ENCODE measurements around the gene AUTS2. TPM values are rescaled to one million over a fixed set of nuclear protein-coding genes. Genes with fewer than 3 reads are reported as not detected.

The AUTS2 gene
- total RNA-seq, 2 experiments from 2014 or later = 17.5 to 23.8 TPM

- no peak for DNase-seq
- POLR2A ChIA-PET = no interaction called here
- H3K36me3 Mint-ChIP-seq = no peaks in the 10 kb centered on the region
- peaks cover 5% of the 10 kb centered on the region for H3K27me3 Mint-ChIP-seq
- no peak overlapping the region for H3K4me3 Mint-ChIP-seq
- no peaks in the 10 kb centered on the region for H3K9me3 Mint-ChIP-seq
- H3K27ac Mint-ChIP-seq = no peak overlapping the region
- ATAC-seq (ENCODE audit: low read depth) = no peak
- no peaks in the 10 kb centered on the region for H3K4me1 Mint-ChIP-seq
Measured at GRCh38 chr7:70520611-70521010, 922.3 kb downstream of the AUTS2 start.

GRCh38 chr7:70523249-70523988 lies 925.1 kb downstream of the AUTS2 start:
- Mint-ChIP-seq H3K9me3 (no peaks in the 10 kb centered on the region), H3K36me3 (no peaks in the 10 kb centered on the region), H3K4me1 (no peaks in the 10 kb centered on the region), H3K27ac (no peak overlapping the region), H3K27me3 (no peaks in the 10 kb centered on the region), H3K4me3 (no peak overlapping the region)
- DNase-seq = no peak
- POLR2A ChIA-PET = no interaction called here
- no peak for ATAC-seq (ENCODE audit: low read depth)

- Mint-ChIP-seq H3K4me1 (no peaks in the 10 kb centered on the region), H3K27me3 (no peaks in the 10 kb centered on the region), H3K36me3 (no peaks in the 10 kb centered on the region), H3K4me3 (no peak overlapping the region), H3K27ac (no peak overlapping the region), H3K9me3 (no peaks in the 10 kb centered on the region)
- ATAC-seq (ENCODE audit: low read depth) (no peak), DNase-seq (no peak)
- POLR2A ChIA-PET = no interaction called here
Measured at GRCh38 chr7:70523989-70524351, 925.7 kb downstream of the AUTS2 start.

- DNase-seq (no peak), ATAC-seq (ENCODE audit: low read depth) (no peak)
Measured at GRCh38 chr7:70525991-70526390, 927.7 kb downstream of the AUTS2 start.

GRCh38 chr7:70527520-70528115 lies 929.3 kb downstream of the AUTS2 start:
- ATAC-seq (ENCODE audit: low read depth) = no peak
- H3K36me3 Mint-ChIP-seq = no peaks in the 10 kb centered on the region
- no peak overlapping the region for H3K4me3 Mint-ChIP-seq
- DNase-seq = no peak
- H3K27ac Mint-ChIP-seq = no peak overlapping the region
- POLR2A ChIA-PET = no interaction called here
- no peaks in the 10 kb centered on the region for H3K27me3 Mint-ChIP-seq
- no peaks in the 10 kb centered on the region for H3K9me3 Mint-ChIP-seq
- H3K4me1 Mint-ChIP-seq = no peaks in the 10 kb centered on the region

More at GRCh38 chr7:70525991-70526390, 927.7 kb downstream of the AUTS2 start:
- no peak overlapping the region for H3K27ac Mint-ChIP-seq
- H3K27me3 Mint-ChIP-seq = no peaks in the 10 kb centered on the region
- no peaks in the 10 kb centered on the region for H3K36me3 Mint-ChIP-seq
- no peak overlapping the region for H3K4me3 Mint-ChIP-seq
- H3K4me1 Mint-ChIP-seq = no peaks in the 10 kb centered on the region
- no peaks in the 10 kb centered on the region for H3K9me3 Mint-ChIP-seq
- POLR2A ChIA-PET = no interaction called here

- H3K27ac Mint-ChIP-seq = no peak overlapping the region
- peaks cover 2% of the 10 kb centered on the region for H3K9me3 Mint-ChIP-seq
Measured at GRCh38 chr7:70529436-70529835, 931.2 kb downstream of the AUTS2 start.

GRCh38 chr7:70529914-70530585 lies 931.8 kb downstream of the AUTS2 start:
- Mint-ChIP-seq H3K27ac (no peak overlapping the region), H3K4me1 (no peaks in the 10 kb centered on the region), H3K4me3 (no peak overlapping the region), H3K36me3 (no peaks in the 10 kb centered on the region), H3K9me3 (peaks cover 2% of the 10 kb centered on the region), H3K27me3 (no peaks in the 10 kb centered on the region)
- POLR2A ChIA-PET = no interaction called here
- DNase-seq (no peak), ATAC-seq (ENCODE audit: low read depth) (no peak)

More at GRCh38 chr7:70529436-70529835, 931.2 kb downstream of the AUTS2 start:
- no peak for ATAC-seq (ENCODE audit: low read depth)
- Mint-ChIP-seq H3K4me1 (no peaks in the 10 kb centered on the region), H3K36me3 (no peaks in the 10 kb centered on the region), H3K27me3 (no peaks in the 10 kb centered on the region), H3K4me3 (no peak overlapping the region)
- no peak for DNase-seq
- POLR2A ChIA-PET = no interaction called here

- Mint-ChIP-seq H3K27ac (no peak overlapping the region), H3K4me1 (no peaks in the 10 kb centered on the region), H3K36me3 (no peaks in the 10 kb centered on the region), H3K27me3 (no peaks in the 10 kb centered on the region), H3K9me3 (peaks cover 2% of the 10 kb centered on the region), H3K4me3 (no peak overlapping the region)
- ATAC-seq (ENCODE audit: low read depth) (no peak), DNase-seq (no peak)
- POLR2A ChIA-PET = no interaction called here
Measured at GRCh38 chr7:70533614-70534013, 935.3 kb downstream of the AUTS2 start.

- DNase-seq (no peak), ATAC-seq (ENCODE audit: low read depth) (no peak)
- Mint-ChIP-seq H3K4me1 (no peaks in the 10 kb centered on the region), H3K27me3 (no peaks in the 10 kb centered on the region), H3K36me3 (no peaks in the 10 kb centered on the region), H3K4me3 (no peak overlapping the region), H3K9me3 (no peaks in the 10 kb centered on the region), H3K27ac (no peak overlapping the region)
- POLR2A ChIA-PET = no interaction called here
Measured at GRCh38 chr7:70539205-70539604, 940.9 kb downstream of the AUTS2 start.

GRCh38 chr7:70539617-70540016 lies 941.3 kb downstream of the AUTS2 start:
- Mint-ChIP-seq H3K27me3 (no peaks in the 10 kb centered on the region), H3K9me3 (no peaks in the 10 kb centered on the region), H3K27ac (no peak overlapping the region), H3K4me3 (no peak overlapping the region), H3K4me1 (no peaks in the 10 kb centered on the region), H3K36me3 (no peaks in the 10 kb centered on the region)
- POLR2A ChIA-PET = no interaction called here
- DNase-seq (no peak), ATAC-seq (ENCODE audit: low read depth) (no peak)

GRCh38 chr7:70540641-70541040 lies 942.4 kb downstream of the AUTS2 start:
- Mint-ChIP-seq H3K27me3 (no peaks in the 10 kb centered on the region), H3K9me3 (no peaks in the 10 kb centered on the region), H3K4me3 (no peak overlapping the region), H3K27ac (no peak overlapping the region), H3K4me1 (no peaks in the 10 kb centered on the region), H3K36me3 (no peaks in the 10 kb centered on the region)
- ATAC-seq (ENCODE audit: low read depth) (no peak), DNase-seq (no peak)
- POLR2A ChIA-PET = no interaction called here

- no peak overlapping the region for H3K4me3 Mint-ChIP-seq
- no peaks in the 10 kb centered on the region for H3K9me3 Mint-ChIP-seq
- no peak for DNase-seq
- POLR2A ChIA-PET = no interaction called here
- no peaks in the 10 kb centered on the region for H3K36me3 Mint-ChIP-seq
- no peak for ATAC-seq (ENCODE audit: low read depth)
- no peaks in the 10 kb centered on the region for H3K4me1 Mint-ChIP-seq
- peaks cover 2% of the 10 kb centered on the region for H3K27me3 Mint-ChIP-seq
- no peak overlapping the region for H3K27ac Mint-ChIP-seq
Measured at GRCh38 chr7:70542750-70543376, 944.6 kb downstream of the AUTS2 start.

GRCh38 chr7:70544016-70544415 lies 945.7 kb downstream of the AUTS2 start:
- no peak overlapping the region for H3K4me3 Mint-ChIP-seq
- no peaks in the 10 kb centered on the region for H3K36me3 Mint-ChIP-seq
- ATAC-seq (ENCODE audit: low read depth) = no peak
- DNase-seq = no peak
- POLR2A ChIA-PET = no interaction called here
- H3K27ac Mint-ChIP-seq = no peak overlapping the region
- no peaks in the 10 kb centered on the region for H3K9me3 Mint-ChIP-seq
- no peaks in the 10 kb centered on the region for H3K4me1 Mint-ChIP-seq
- peaks cover 2% of the 10 kb centered on the region for H3K27me3 Mint-ChIP-seq

- ATAC-seq (ENCODE audit: low read depth) (no peak), DNase-seq (no peak)
- POLR2A ChIA-PET = no interaction called here
- H3K4me1 Mint-ChIP-seq = no peaks in the 10 kb centered on the region
- H3K4me3 Mint-ChIP-seq = no peak overlapping the region
- H3K27ac Mint-ChIP-seq = no peak overlapping the region
- H3K36me3 Mint-ChIP-seq = no peaks in the 10 kb centered on the region
- H3K27me3 Mint-ChIP-seq = peaks cover 2% of the 10 kb centered on the region
- no peaks in the 10 kb centered on the region for H3K9me3 Mint-ChIP-seq
Measured at GRCh38 chr7:70545214-70545613, 946.9 kb downstream of the AUTS2 start.

Measured in activated naive CD8-positive, alpha-beta T cell treated with anti-CD3 and anti-CD28 coated beads, Interleukin-2, amount 10 ng/mL, durations not matched to agents 7 days and 5 days (primary cell).